Stimulated activated naive CD4-positive, alpha-beta T cell treated with Interleukin-2 at 50 U/mL for 16 hours (primary cell): ENCODE results near the gene HEXB.
A peak's percentile ranks its signal among the peaks of the same experiment; 100 is the strongest.
"Not testable (repeated sequence)": the region's sequence is repeated elsewhere in the genome, so short reads cannot be mapped to it uniquely, and the experiment has no call there.

Source experiments
- DNase-seq: peaks from one replicate; lab custom pipeline; 2025; lab: John Stamatoyannopoulos, UW

HEXB gene

DNA sequence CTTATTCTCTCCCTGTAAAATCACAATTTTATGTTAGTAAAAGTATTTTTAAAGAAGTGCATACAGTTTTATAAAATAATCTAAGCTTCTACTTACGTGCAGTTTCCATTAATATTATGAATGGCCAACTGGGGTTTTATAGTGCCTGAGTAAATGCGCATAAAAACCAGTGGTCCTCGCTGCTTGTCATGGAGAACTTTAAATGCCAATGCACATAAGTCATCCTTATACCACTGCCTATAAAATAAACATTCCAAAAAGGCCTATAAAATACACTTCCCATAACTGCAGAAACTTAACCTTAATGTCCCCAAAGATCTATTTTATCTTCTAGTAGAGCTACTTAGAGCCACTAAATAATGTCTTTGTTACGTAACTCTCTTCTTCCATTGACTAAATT is 53.4 kb downstream of the HEXB start:
- no peak for DNase-seq

DNA sequence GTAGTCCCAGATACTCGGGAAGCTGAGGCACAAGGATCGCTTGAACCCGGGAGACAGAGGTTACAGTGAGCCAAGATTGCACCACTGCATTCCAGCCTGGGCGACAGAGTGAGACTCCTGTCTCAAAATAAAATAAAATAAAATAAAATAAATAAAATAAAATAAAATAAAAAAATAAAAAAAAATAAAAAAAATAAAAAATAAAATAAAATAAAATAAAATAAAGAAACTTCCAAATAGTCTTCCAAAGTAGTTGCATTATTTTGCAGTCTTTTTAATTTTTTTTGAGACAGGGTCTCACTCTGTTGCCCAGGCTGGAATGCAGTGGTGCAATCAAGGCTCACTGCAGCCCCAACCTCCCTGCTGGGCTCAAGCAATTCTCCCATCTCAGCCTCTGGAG is 63.7 kb downstream of the HEXB start:
- not testable (repeated sequence) for DNase-seq

DNA sequence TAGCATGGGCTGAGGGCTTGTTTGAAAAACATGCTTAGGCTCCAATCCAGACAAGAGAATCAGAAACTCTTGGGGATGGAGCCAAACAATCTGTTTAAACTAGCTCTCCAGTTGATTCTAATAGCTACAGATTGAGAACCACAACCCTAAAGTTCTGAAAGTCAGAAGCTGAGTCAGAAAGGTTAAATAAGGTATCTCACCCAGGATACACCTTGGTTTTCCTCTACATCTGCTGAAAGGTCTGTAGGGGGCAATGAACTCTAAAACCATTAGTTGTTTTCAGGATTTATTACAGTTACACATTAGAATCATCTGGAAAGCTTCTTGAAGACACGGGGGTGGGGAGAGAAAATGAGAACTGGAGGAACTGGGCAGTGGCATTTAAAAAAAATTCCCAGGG is 76.2 kb downstream of the HEXB start:
- no peak for DNase-seq

DNA sequence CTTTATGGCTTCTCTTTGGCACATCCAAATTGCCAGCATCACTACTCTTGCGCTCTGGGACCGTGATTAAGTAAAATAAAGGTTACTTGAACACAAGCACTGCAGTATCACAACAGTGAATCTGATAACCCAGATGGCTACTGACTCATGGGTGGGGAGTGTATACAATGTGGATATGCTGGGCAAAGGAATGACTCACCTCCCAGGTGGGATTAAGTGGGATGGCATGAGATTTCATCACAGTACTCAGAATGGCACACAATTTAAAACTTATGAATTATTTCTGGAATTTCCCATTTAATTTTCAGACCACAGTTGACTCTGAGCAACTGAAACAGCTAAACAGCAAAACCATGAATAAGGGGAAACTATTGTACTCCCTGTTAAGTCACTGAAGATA is 77.6 kb downstream of the HEXB start:
- DNase-seq: peak; percentile 3

DNA sequence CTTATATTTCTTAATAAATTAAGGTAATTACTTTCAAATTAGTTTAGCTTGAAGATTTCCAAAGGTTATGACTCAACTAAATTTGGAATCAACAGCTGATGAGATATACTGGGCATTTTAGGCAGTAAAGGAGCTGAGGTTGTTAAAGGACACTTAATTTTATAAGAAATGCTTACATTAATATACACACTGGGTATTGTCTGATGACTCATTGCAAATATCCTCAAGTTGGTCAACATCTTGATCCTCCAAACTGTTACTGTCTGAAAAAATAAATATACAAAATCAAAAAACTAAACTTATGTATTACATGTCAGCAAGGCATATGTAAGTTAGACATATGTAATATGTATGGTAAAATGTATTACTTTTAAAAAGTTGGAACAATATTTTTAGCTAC is 78.5 kb downstream of the HEXB start:
- DNase-seq: no peak

DNA sequence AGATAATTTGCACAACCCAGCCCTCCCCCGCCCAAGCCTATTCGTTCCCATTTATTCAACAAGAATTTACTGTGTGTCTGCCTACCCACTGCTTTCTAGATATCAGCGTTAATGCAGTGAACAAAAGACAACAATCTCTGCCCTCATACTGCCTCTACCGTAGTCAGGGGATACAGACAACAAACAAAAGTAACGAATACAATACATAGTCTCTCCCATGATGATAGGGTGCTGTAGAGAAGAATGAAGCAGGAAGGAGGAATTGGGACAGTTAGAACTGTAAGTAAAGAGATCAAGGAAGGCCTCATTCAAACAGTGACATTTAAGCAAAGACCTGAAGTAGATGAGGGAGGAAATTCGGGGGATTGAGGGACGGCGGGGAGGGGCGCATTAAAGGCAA is 80.2 kb downstream of the HEXB start:
- DNase-seq: no peak

DNA sequence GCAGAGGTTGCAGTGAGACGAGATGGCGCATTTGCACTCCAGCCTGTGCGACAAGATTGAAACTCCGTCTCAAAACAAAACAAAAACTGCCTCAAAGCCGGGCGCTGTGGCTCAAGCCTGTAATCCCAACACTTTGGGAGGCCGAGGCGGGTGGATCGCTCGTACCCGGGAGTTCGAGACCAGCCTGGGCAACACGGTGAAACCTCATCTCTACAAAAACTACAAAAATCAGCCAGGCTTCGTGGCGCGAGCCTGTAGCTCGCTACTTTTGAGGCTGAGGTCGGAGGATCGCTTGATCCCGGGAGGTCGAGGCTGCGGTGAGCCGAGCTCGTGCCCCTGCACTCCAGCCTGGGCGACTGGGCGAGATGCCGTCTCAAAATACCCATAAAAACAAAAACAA is 80.9 kb downstream of the HEXB start:
- DNase-seq: no peak

DNA sequence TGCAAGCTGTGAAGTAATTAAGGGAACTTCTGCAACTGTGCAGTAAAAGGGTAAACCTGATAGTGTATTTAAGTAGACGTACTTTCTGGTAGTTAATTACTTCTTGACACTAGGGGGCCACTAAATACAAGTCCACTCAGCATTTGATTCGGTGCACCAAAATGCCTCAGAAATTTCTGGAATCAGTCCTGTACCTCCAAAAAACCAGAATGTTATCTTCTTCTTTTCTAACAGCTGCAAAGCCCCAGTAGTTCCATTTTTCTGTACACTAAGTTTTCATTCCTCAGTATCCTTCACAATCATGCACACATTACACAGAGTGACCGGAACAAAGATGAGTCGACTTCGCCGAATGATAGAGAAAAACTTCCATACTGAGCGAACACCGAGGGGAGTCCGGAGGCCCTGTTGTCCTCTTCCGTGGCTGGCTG is 81.4 kb downstream of the HEXB start:
- peak; percentile 3 for DNase-seq

DNA sequence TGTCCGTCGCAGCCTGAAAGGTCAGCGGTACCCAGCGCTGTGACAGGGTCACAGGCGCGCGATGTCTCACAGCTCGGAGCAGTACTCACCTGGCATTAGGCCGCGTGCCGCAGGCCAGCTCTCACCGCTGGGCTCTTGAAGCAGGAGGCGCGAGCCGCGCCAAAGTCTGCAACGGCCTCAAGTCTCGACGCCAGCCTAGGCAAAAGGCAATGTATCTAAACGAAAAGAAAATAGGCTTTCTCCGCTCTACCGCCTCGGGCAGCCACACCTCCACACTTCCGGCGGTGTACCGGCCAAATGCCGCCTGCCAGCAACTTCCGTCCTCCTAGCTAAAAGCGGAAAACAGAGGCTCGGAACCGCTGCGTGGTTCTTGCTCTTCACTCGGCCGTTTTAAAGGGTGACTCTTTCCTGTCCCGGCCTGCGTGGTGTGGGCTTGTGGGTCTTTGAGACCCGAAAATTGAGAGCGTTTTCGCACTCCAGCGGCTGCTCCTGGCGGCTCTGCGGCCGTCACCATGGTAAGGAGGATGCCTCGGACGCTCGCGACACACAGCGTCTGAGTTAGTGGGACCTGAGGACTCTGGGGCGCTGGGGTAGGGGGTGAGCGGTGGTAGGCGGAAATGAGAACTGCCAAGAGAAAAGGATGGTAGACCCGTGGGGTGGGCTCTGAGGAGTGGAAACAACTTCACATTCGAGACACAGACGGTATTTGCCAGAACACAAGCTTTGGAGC is 82.0 kb downstream of the HEXB start, which contains the start of the genes GFM2 and NSA2:
Gene GFM2, minus strand, starts transcription at position 269 of the 730 bp plus-strand sequence. CDS start 3,375 bp downstream, outside the sequence.
Gene NSA2, plus strand, starts transcription at position 401 of the 730 bp plus-strand sequence. Its CDS starts 112 bp downstream, at position 513.
- DNase-seq: peak; percentile 92

DNA sequence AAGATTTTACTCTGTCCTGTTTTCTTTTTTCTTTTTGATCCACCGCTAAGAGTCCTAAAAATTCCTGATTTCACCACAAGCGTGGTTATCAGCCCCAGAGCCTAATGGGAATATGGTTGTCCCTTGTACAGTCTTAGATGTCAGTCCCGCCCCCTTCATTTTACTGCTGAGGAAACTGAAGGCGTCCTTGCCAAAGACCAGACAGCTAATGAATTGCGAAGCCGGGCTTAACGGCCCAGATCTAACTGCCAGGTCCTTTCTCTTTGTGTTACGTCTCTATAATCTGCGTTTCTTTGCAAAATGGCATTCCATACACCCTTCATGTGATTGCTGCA is 82.5 kb downstream of the HEXB start:
- DNase-seq: peak; percentile 21
